Loucy (cell line): ENCODE measurements around the gene RNF168.

Experiments
- H2AFZ ChIP-seq: fragments of 200-600 bp; sonication (generic); 2 replicates; pipeline ENCODE4 v1.6.0; 2016; ENCODE audit warnings: antibody characterized with exemption, mild to moderate bottlenecking, low read length, moderate library complexity
- H3F3A ChIP-seq: fragments of 200-600 bp; 2 replicates; pipeline ENCODE4 v1.6.0; 2016; ENCODE audit warnings: antibody characterized with exemption, low read depth, mild to moderate bottlenecking
- H3K27me3 ChIP-seq: fragments of 200-600 bp; sonication (generic); 2 replicates; pipeline ENCODE4 v1.6.1; 2014; ENCODE audit warnings: low read length, mild to moderate bottlenecking; ENCODE audit not compliant: insufficient read depth, poor library complexity, severe bottlenecking
- H3K36me3 ChIP-seq: fragments of 200-600 bp; sonication (generic); 2 replicates; pipeline ENCODE4 v1.6.1; 2016; ENCODE audit warnings: low read length; ENCODE audit not compliant: insufficient read depth
- H3K4me1 ChIP-seq: fragments of 200-600 bp; sonication (generic); 2 replicates; pipeline ENCODE4 v1.5.1; 2014; ENCODE audit warnings: low read length, mild to moderate bottlenecking; ENCODE audit not compliant: insufficient read depth, poor library complexity, severe bottlenecking
- H3K4me2 ChIP-seq: fragments of 200-600 bp; sonication (generic); 2 replicates; pipeline ENCODE4 v1.6.0; 2014; ENCODE audit warnings: antibody characterized with exemption, low read length, low read depth, mild to moderate bottlenecking; ENCODE audit not compliant: poor library complexity, severe bottlenecking
- H3K4me3 ChIP-seq: fragments of 200-600 bp; sonication (generic); 2 replicates; pipeline ENCODE4 v1.5.1; 2014; ENCODE audit warnings: low read length, mild to moderate bottlenecking, mixed read lengths; ENCODE audit not compliant: poor library complexity, severe bottlenecking
- H3K79me2 ChIP-seq: fragments of 200-600 bp; sonication (generic); 2 replicates; pipeline ENCODE4 v1.6.1; 2014; ENCODE audit warnings: low read length; ENCODE audit not compliant: insufficient read depth
- H3K9ac ChIP-seq: fragments of 200-600 bp; sonication (generic); 2 replicates; pipeline ENCODE4 v1.6.0; 2014; ENCODE audit warnings: mild to moderate bottlenecking, low read depth, low read length, moderate library complexity; ENCODE audit not compliant: poor library complexity, severe bottlenecking
- H3K9me2 ChIP-seq: fragments of 200-600 bp; sonication (generic); replicated peaks from 2 replicates; pipeline ENCODE4 v1.6.1; 2016; ENCODE audit warnings: low read depth, low read length, mixed read lengths
- H3K9me3 ChIP-seq: fragments of 200-600 bp; sonication (generic); 2 replicates; pipeline ENCODE4 v1.6.1; 2014; ENCODE audit warnings: mild to moderate bottlenecking, antibody characterized with exemption, low read length, low read depth; ENCODE audit not compliant: insufficient read depth
- H4K20me1 ChIP-seq: fragments of 200-600 bp; sonication (generic); 2 replicates; pipeline ENCODE4 v1.6.0; 2014; ENCODE audit warnings: antibody characterized with exemption, low read length, mild to moderate bottlenecking; ENCODE audit not compliant: insufficient read depth, poor library complexity, severe bottlenecking
- EZH2phosphoT487 ChIP-seq: fragments of 200-600 bp; IDR thresholded peaks from 2 replicates; pipeline ENCODE4 v1.6.1; 2018; ENCODE audit warnings: antibody characterized with exemption, mild to moderate bottlenecking, moderate library complexity, borderline replicate concordance
- TF ChIP-seq, protein P1 (sequence below): fragments of 200-600 bp; sonication (generic); conservative IDR thresholded peaks from 2 replicates; pipeline ENCODE4 v1.5.1; 2014; ENCODE audit warnings: mild to moderate bottlenecking, antibody characterized with exemption, low read length

RNF168 gene

DNA sequence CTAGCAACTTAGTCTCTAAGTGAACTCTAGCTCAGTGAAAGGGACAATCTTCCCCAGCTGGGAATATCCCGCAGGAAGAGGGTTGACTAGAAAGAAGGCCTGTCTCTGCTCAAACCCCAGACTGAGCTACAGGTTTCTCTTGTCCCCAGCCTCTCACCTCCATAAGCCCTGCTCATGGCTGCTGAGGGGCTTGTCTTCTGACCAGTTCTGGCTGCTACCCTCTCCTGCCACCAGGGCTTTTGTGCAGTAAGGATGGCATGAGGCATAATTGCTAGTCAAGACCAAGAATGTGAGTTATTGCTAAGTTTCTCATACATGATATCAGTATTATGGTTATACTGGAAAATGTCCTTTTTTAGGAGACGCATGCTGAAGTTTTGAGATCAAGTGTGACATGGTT is 43.5 kb upstream of the RNF168 start:
- Histone ChIP-seq H3K4me1 (no peaks in the 10 kb centered on the region), H3K4me3 (no peak overlapping the region), H4K20me1 (no peaks in the 10 kb centered on the region), H3K79me2 (no peaks in the 10 kb centered on the region), H3K36me3 (no peaks in the 10 kb centered on the region), H2AFZ (no peak overlapping the region), H3K9me3 (peaks cover 14% of the 10 kb centered on the region; the same call in 1 of the 2 replicates), H3K9me2 (no peaks in the 10 kb centered on the region), H3F3A (no peaks in the 10 kb centered on the region), H3K9ac (no peak overlapping the region), H3K27me3 (no peaks in the 10 kb centered on the region), H3K4me2 (no peak overlapping the region)
- TF ChIP-seq EZH2phosphoT487: no peak
- TF ChIP-seq, protein P1, sequence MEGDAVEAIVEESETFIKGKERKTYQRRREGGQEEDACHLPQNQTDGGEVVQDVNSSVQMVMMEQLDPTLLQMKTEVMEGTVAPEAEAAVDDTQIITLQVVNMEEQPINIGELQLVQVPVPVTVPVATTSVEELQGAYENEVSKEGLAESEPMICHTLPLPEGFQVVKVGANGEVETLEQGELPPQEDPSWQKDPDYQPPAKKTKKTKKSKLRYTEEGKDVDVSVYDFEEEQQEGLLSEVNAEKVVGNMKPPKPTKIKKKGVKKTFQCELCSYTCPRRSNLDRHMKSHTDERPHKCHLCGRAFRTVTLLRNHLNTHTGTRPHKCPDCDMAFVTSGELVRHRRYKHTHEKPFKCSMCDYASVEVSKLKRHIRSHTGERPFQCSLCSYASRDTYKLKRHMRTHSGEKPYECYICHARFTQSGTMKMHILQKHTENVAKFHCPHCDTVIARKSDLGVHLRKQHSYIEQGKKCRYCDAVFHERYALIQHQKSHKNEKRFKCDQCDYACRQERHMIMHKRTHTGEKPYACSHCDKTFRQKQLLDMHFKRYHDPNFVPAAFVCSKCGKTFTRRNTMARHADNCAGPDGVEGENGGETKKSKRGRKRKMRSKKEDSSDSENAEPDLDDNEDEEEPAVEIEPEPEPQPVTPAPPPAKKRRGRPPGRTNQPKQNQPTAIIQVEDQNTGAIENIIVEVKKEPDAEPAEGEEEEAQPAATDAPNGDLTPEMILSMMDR: no peak

DNA sequence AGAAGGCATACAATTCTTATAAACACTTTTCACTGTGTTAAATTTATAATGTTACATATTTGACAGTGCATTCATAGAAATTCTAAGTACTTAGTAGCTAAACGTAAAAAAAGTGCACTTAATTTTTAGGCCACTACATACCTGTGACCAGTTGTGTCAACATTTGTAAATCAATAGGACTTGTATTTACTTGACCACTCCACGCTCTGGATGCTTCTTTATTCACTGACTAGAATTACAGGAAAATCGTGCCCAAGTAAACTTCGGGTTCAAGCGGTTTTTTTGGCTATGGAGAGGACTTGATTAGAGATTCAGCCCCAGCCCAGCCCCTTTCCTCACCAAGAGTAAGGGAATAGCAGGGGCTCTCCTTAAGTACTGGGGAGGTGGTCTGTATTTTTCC is 43.0 kb upstream of the RNF168 start:
- Histone ChIP-seq H3K36me3 (no peaks in the 10 kb centered on the region), H3K4me3 (no peak overlapping the region), H3K9me2 (no peaks in the 10 kb centered on the region), H3F3A (no peaks in the 10 kb centered on the region), H3K4me1 (no peaks in the 10 kb centered on the region), H3K4me2 (no peak overlapping the region), H2AFZ (no peak overlapping the region), H4K20me1 (no peaks in the 10 kb centered on the region), H3K9me3 (peaks cover 14% of the 10 kb centered on the region; the same call in 1 of the 2 replicates), H3K27me3 (no peaks in the 10 kb centered on the region), H3K79me2 (no peaks in the 10 kb centered on the region), H3K9ac (no peak overlapping the region)
- TF ChIP-seq EZH2phosphoT487: no peak
- TF ChIP-seq, protein P1: no peak

DNA sequence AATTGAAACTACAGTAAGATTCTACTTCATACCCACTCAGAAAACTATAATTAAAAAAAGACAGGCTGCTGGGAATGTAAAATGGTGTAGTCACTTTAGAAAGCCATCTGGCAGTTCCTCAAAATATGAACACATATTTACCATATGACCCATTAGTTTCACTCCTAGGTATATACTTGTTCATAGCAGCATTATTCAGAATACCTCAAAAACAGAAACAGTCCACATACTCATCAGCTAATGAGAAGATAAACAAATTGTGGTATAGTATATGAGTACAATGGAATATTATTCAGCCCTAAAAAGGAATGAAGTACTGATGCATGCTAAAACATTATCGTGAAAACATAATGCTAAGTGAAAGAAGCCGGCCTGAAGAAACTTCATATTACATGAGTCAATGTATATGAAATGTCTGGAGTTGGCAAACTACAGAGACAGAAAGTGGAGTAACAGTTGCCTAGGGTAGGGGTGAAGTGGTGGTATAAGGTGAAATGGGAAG is 41.0 kb upstream of the RNF168 start:
- no peaks in the 10 kb centered on the region for H3K79me2 ChIP-seq
- no peaks in the 10 kb centered on the region for H3F3A ChIP-seq
- TF ChIP-seq, protein P1: no peak
- no peak for TF ChIP-seq EZH2phosphoT487
- no peak overlapping the region for H3K9ac ChIP-seq
- H3K4me2 ChIP-seq: no peak overlapping the region
- peaks cover 4% of the 10 kb centered on the region; the same call in 1 of the 2 replicates for H3K9me3 ChIP-seq
- no peak overlapping the region for H2AFZ ChIP-seq
- no peak overlapping the region for H3K4me3 ChIP-seq
- H3K36me3 ChIP-seq: no peaks in the 10 kb centered on the region
- H3K27me3 ChIP-seq: no peaks in the 10 kb centered on the region
- no peaks in the 10 kb centered on the region for H4K20me1 ChIP-seq
- no peaks in the 10 kb centered on the region for H3K4me1 ChIP-seq
- no peaks in the 10 kb centered on the region for H3K9me2 ChIP-seq
